ENCODE measurements around the gene OLFML3.

OLFML3 gene

GRCh38 chr1:113991467-113991997 lies 12.3 kb downstream of the OLFML3 start:
- no peak for TF ChIP-seq CTCF (IDR thresholded peaks at IDR 0.05; ENCODE audit: low read depth, low read length)
- no peak for DNase-seq (ENCODE audit: extremely low read depth, low read depth)

- DNase-seq (ENCODE audit: extremely low read depth, low read depth) = no peak
- no peak for TF ChIP-seq CTCF (IDR thresholded peaks at IDR 0.05; ENCODE audit: low read depth, low read length)
Measured at GRCh38 chr1:113993072-113993471, 13.8 kb downstream of the OLFML3 start.

GRCh38 chr1:113993766-113994165 lies 14.5 kb downstream of the OLFML3 start:
- no peak for TF ChIP-seq CTCF (IDR thresholded peaks at IDR 0.05; ENCODE audit: low read depth, low read length)
- DNase-seq (ENCODE audit: extremely low read depth, low read depth) = no peak

- no peak for DNase-seq (ENCODE audit: extremely low read depth, low read depth)
- TF ChIP-seq CTCF (IDR thresholded peaks at IDR 0.05; ENCODE audit: low read depth, low read length) = no peak
Measured at GRCh38 chr1:113995382-113995781, 16.1 kb downstream of the OLFML3 start.

- no peak for TF ChIP-seq CTCF (IDR thresholded peaks at IDR 0.05; ENCODE audit: low read depth, low read length)
- DNase-seq (ENCODE audit: extremely low read depth, low read depth) = no peak
Measured at GRCh38 chr1:113998361-113998760, 19.1 kb downstream of the OLFML3 start.

- no peak for TF ChIP-seq CTCF (IDR thresholded peaks at IDR 0.05; ENCODE audit: low read depth, low read length)
Measured at GRCh38 chr1:113999233-113999632, 20.0 kb downstream of the OLFML3 start.

GRCh38 chr1:113999799-114000198 lies 20.5 kb downstream of the OLFML3 start:
- no peak for TF ChIP-seq CTCF (IDR thresholded peaks at IDR 0.05; ENCODE audit: low read depth, low read length)
- DNase-seq (ENCODE audit: extremely low read depth, low read depth) = no peak

More at GRCh38 chr1:113999233-113999632, 20.0 kb downstream of the OLFML3 start:
- no peak for DNase-seq (ENCODE audit: extremely low read depth, low read depth)
